HL-60 (cell line): ENCODE data around the gene ZBED4.

Experiments used
- DNase-seq, 2 experiments: peaks; one replicate each; pipeline ENCODE4 v3.0.0-alpha.2; 2010 to 2020; ENCODE audit warnings: low read depth in 1 of 2, low spot score in 1 of 2
- H3K27ac ChIP-seq: fragments of 250-450 bp; sonication (Bioruptor Pico); replicated peaks from 2 replicates; pipeline ENCODE4 v1.5.1; 2020; ENCODE audit warnings: mild to moderate bottlenecking, moderate library complexity
- H3K27me3 ChIP-seq: fragments of 250-450 bp; sonication (Bioruptor Pico); 2 replicates; pipeline ENCODE4 v1.5.1; 2021; ENCODE audit warnings: mild to moderate bottlenecking, moderate library complexity; ENCODE audit not compliant: insufficient read depth, poor library complexity, severe bottlenecking
- H3K4me3 ChIP-seq: replicated peaks from 2 replicates; pipeline ENCODE4 v1.5.1; 2011; ENCODE audit warnings: mild to moderate bottlenecking, control low read depth, low read length; ENCODE audit not compliant: insufficient read depth
- CTCF ChIP-seq: IDR thresholded peaks from one replicate; pipeline ENCODE4 v1.5.1; 2011; ENCODE audit warnings: low read length, control low read depth, inconsistent platforms; ENCODE audit not compliant: insufficient read depth
- GABPA ChIP-seq: IDR thresholded peaks from 2 replicates; pipeline ENCODE4 v1.6.1; 2012; ENCODE audit warnings: low read depth
- POLR2AphosphoS5 ChIP-seq: IDR thresholded peaks from 2 replicates; pipeline ENCODE4 v1.6.1; 2012; ENCODE audit warnings: low read depth
- REST ChIP-seq: IDR thresholded peaks from 2 replicates; pipeline ENCODE4 v1.6.1; 2012; ENCODE audit warnings: low read depth; ENCODE audit not compliant: insufficient replicate concordance
- SPI1 ChIP-seq: IDR thresholded peaks from 2 replicates; pipeline ENCODE4 v1.6.1; 2012; ENCODE audit warnings: low read depth, mild to moderate bottlenecking, borderline replicate concordance

Gene ZBED4

GRCh38 chr22:49872347-49872746 lies 18.7 kb downstream of the ZBED4 start:
- TF ChIP-seq GABPA (no peak), POLR2AphosphoS5 (no peak), REST (no peak), SPI1 (no peak), CTCF (no peak)
- Histone ChIP-seq H3K4me3 (no peak overlapping the region), H3K27ac (no peak overlapping the region), H3K27me3 (no peaks in the 10 kb centered on the region)
- DNase-seq, result no peak

GRCh38 chr22:49873228-49873940 lies 19.7 kb downstream of the ZBED4 start:
- Histone ChIP-seq H3K27ac (no peak overlapping the region), H3K27me3 (no peaks in the 10 kb centered on the region), H3K4me3 (no peak overlapping the region)
- no peak for DNase-seq
- TF ChIP-seq GABPA, result no peak
- no peak for TF ChIP-seq SPI1

GRCh38 chr22:49877642-49878041 lies 24.0 kb downstream of the ZBED4 start:
- H3K27me3 ChIP-seq, result no peaks in the 10 kb centered on the region
- H3K4me3 ChIP-seq, result no peak overlapping the region
- DNase-seq, result no peak
- H3K27ac ChIP-seq, result no peak overlapping the region
- TF ChIP-seq POLR2AphosphoS5 (no peak), REST (no peak), CTCF (no peak), SPI1 (no peak), GABPA (no peak)

- Histone ChIP-seq H3K4me3 (no peak overlapping the region), H3K27ac (no peak overlapping the region), H3K27me3 (no peaks in the 10 kb centered on the region)
- DNase-seq, result no peak
- no peak for TF ChIP-seq REST
- no peak for TF ChIP-seq CTCF
- no peak for TF ChIP-seq POLR2AphosphoS5
- no peak for TF ChIP-seq GABPA
- no peak for TF ChIP-seq SPI1
Measured at GRCh38 chr22:49878206-49878605, 24.6 kb downstream of the ZBED4 start.
